NCI-H345 treated with DMSO at 0.1 percent for 48 hours (cell line): ENCODE measurements around the gene DDX39A.
"Not testable (repeated sequence)": the region's sequence is repeated elsewhere in the genome, so short reads cannot be mapped to it uniquely, and the experiment has no call there.

Source experiments
- DNase-seq: peaks from one replicate; lab custom pipeline; 2025; ENCODE audit not compliant: unreplicated experiment; lab: John Stamatoyannopoulos, UW

Gene DDX39A

DNA sequence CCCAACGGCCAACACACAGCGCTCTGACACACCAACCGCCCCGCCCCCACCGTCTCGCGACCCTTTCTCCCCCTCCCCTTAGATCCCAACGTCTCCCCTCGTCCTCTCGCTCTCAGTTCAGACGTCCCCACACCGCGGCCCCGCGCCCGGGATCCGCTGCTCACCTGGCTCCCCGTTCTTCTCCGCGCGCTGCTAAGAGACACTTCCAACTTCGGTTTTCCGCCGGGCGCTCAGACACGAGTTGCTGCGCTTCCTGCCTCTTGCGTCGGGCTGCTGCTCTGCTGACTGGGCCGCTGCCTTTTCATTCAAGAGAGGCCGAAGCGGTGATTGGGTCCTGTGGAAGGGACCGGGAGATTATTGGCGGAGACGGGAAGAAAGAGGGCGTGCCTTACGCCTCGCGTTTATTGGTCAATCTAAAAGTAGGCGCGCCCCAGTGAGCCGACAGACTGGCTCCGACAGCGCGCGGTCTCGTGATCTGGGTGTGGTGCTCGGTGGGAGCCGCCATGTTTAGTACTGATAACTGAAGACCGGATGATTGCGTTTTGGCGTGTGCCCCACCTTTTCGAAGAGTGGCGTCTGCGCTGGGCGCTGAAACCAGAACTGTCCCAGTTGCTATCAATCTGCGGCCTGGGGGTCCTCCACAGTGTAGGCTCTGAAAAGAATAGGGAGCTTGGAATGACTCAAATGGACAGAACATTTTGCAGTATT lies at the start of gene DDX39A:
Gene DDX39A, minus strand, starts transcription at position 236 of the 708 bp plus-strand sequence. CDS start 6,121 bp downstream, outside the sequence.
- peak; percentile 89 for DNase-seq

DNA sequence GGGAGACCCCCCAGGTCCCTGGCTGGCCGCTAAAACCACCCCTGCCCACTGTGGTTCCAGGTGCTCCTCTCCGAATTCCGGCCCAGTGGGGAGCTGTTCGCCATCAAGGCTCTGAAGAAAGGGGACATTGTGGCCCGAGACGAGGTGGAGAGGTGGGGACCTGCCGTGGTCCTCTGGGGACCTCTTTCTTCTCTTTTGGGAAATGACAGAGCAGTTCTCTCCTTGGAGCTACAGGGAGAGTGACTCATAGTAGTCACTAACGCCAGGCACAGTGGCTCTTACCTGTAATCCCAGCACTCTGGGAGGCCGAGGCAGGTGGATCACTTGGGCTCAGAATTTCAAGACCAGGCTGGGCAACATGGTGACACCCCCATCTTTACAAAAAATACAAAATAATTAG lies 48.7 kb upstream of the DDX39A start:
- DNase-seq = no peak

GRCh38 chr19:14467391-14467790 lies 48.2 kb upstream of the DDX39A start:
- DNase-seq = no peak

DNA sequence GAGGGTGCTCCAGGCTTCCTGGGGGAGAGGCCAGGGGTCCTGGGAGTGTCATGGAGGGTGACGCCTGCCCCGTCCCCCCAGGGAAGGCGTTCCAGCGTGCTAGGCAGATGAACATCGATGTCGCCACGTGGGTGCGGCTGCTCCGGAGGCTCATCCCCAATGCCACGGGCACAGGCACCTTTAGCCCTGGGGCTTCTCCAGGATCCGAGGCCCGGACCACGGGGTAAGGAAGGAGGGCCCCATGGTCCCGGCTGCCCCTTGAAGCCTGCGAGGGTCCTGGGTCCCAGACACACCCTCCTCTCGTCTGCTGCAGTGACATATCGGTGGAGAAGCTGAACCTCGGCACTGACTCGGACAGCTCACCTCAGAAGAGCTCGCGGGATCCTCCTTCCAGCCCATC lies 44.6 kb upstream of the DDX39A start:
- no peak for DNase-seq

DNA sequence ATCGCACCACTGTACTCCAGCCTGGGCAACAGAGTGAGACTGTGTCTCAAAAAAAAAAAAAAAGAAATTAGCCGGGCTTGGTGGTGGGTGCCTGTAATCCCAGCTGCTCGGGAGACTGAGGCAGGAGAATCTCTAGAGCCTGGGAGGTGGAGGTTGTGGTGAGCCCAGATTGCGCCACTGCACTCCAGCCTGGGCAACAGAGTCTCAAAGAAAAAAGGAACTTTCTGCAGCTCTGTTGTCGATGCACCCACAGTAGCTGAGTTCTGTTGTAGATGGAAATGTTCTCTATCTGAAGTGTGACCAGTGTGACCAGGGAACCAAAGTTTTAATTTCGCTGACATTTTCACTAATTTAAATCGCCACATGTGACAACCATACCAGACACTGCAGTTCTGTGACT lies 43.3 kb upstream of the DDX39A start:
- not testable (repeated sequence) for DNase-seq

GRCh38 chr19:14460935-14461334 lies 41.8 kb upstream of the DDX39A start:
- no peak for DNase-seq

DNA sequence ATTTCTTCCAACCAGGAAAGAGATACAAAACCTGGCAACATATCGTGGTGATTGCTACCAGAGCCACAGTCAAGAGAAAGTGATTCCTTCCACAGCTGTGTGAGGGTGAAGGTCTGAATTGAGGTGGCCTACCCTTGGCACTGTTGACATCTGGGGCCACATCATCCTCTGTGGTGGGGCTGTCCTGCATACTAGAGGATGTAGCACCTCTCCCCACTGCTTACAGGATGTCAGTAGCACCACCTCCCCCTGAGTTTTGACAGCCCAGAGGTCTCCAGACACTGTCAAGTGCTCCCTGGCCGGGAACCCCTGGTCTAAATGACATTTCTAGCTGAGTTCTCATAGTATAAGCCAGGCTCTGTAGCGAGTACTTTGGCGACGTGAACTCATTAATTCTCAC lies 40.6 kb upstream of the DDX39A start:
- no peak for DNase-seq

DNA sequence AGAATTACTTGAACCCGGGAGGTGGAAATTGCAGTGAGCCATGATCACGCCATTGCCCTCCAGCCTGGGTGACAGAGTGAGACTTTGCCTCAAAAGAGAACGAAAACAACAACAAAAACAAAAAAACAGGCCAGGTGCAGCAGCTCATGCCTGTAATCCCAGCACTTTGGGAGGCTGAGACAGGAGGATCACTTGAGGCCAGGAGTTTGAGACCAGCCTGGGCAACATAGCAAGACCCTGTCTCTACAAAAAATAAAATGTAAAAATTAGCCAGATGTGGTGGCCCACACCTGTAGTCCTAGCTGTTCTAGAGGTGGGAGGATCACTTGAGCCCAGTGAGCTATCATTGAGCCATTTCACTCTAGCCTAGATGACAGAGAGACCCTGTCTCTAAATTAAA lies 33.2 kb upstream of the DDX39A start:
- not testable (repeated sequence) for DNase-seq

- no peak for DNase-seq
Measured at GRCh38 chr19:14450876-14451275, 31.7 kb upstream of the DDX39A start.

- no peak for DNase-seq
Measured at GRCh38 chr19:14450168-14450874, 31.2 kb upstream of the DDX39A start.

DNA sequence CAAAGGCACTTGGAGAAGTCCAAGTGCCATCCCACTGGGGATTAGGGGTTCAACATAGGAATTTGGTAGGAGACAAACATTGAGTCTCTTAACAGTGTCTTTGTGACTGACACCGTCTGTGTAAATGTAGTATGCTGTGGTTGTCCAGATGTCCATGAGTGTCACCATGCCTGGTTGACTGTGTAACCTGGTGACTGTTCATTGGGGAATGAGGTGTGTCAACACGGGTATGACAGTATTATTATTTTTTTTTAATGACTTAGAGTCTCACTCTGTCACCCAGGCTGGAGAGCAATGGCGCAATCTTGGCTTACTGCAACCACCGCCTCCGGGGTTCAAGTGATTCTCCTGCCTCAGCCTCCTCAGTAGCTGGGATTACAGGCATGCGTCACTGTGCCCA lies 30.2 kb upstream of the DDX39A start:
- DNase-seq = no peak

DNA sequence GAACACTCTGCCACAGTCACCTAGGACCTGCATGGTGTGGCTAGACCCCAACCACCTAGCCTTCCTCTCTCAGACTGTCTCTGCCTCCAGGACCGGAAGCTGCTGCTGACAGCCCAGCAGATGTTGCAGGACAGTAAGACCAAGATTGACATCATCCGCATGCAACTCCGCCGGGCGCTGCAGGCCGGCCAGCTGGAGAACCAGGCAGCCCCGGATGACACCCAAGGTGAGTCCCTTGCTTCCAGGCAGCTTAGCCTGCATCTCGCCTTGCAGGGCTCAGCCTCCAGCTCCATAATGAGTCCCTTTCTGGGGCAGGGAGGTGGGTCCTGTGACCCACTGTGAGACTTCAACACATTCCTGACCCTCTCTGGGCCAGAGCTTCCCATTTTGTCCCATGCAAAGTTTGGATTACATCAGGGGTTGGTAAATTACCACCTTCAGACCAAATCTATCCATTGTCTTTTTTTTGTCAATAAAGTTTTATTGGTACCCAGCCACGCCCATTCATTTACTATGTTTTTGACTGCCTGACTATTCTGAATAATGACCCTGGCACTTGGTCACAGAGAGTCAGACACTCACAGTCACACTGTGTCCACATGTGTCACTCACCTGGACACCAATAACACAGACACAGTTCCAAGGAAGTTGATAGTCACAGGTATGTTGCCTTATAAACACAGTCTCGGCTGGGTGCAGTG lies 27.3 kb upstream of the DDX39A start:
- no peak for DNase-seq

- DNase-seq = no peak
Measured at GRCh38 chr19:14443632-14444216, 24.6 kb upstream of the DDX39A start.

- no peak for DNase-seq
Measured at GRCh38 chr19:14442891-14443631, 23.9 kb upstream of the DDX39A start.

DNA sequence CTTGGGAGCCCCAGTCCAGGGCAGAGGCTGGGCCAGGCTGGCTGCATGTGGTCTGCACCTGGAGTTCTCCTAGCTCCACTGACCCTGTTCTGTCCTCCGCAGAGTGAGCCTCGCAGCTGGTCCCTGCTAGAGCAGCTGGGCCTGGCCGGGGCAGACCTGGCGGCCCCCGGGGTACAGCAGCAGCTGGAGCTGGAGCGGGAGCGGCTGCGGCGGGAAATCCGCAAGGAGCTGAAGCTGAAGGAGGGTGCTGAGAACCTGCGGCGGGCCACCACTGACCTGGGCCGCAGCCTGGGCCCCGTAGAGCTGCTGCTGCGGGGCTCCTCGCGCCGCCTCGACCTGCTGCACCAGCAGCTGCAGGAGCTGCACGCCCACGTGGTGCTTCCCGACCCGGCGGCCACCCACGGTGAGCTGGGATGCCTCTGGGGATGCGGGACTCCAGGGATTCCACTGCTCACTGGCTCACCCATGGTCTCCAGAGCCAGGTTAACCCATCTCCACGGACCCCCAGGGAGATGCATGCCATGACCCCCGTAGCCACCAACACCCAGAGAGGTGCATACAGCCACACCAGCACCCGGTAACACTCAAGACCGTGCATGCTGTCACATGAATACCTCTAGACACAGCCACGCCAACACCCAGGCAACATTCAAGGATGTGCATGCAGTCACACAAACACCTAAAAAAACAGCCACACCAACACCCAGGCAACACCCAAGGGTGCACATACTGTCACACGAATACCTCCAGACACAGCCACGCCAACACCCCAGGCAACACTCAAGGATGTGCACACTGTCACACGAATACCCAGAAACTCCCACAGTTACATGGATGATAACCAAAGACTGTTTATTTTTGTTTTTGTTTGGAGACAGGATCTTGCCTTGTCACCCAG lies 22.1 kb upstream of the DDX39A start:
- DNase-seq = no peak

DNA sequence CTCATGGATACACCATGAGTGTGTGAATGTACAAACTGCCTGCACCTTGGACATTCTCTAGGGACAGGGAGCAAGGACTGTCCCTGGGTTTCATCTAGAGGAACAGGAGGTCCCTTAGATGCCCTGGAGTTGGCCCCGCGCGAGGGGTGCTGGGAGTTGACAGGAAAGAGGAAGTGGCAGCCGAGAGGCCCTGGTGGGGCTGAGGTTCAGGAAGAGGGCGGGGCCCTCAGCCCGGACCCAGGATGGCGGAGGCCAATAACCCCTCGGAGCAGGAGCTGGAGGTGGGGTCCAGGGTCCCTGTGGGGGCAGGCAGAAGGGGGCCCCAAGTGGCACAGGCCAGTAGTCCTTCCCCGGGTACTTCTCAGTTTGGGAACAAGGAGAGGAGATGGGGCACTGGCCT lies 20.9 kb upstream of the DDX39A start:
- no peak for DNase-seq

DNA sequence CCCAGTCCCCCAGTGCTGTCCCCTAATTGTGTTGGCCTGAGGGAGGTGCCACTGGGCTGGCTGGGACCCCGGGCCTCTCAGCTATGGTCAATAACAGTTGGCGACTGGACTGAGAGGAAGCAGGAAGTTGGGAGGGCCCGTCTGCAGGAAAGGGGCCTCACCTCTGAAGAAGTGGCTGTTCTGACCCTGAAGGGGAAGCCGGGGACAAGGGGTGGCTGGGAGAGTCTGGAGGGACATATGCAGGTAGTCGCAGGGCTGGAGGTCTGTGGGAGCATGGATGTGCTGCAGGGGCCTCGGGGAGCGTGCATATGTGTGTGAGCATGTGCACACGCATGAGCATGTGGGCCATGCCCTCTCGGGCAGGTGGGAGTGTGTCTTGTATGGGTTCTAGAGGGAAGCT lies 19.9 kb upstream of the DDX39A start:
- no peak for DNase-seq

GRCh38 chr19:14437578-14438140 lies 18.5 kb upstream of the DDX39A start:
- DNase-seq = no peak

- no peak for DNase-seq
Measured at GRCh38 chr19:14435320-14436050, 16.3 kb upstream of the DDX39A start.
